ENCODE measurements around the gene GLRA2. TPM values are rescaled to one million over a fixed set of nuclear protein-coding genes. Genes with fewer than 3 reads are reported as not detected.
"Not testable (repeated sequence)": the region's sequence is repeated elsewhere in the genome, so short reads cannot be mapped to it uniquely, and the experiment has no call there.

Gene GLRA2
- total RNA-seq, 2 donors from 2014 or later: not detected

DNA sequence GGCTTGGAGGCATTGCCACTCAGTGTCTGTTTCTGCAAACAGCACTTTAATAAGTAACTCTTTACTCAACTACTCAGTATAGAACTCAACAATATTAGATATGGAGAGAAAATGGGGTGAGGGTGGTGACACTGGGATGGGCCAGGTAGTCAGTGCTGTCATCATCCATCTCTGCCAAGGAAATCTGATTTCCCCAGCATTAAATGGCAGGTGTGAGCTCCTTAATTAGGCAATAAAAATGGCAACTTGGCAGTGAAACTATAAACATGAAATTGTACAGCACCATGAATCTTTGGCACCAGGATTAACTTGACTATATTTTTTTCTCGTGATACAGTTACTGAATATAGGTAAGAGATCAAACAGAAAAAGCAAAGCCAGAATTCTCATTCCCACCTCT is 146.2 kb downstream of the GLRA2 start:
- H3K9me3 ChIP-seq: no peaks in the 10 kb centered on the region
- ATAC-seq (ENCODE audit: insufficient number of reproducible peaks, low FRiP score, low read depth): no peak
- no peak for TF ChIP-seq CTCF (IDR thresholded peaks at IDR 0.05)

GRCh38 chrX:14676431-14676830 is 147.1 kb downstream of the GLRA2 start:
- Histone ChIP-seq H3K36me3 (no peaks in the 10 kb centered on the region), H3K27ac (no peak overlapping the region), H3K4me3 (no peak overlapping the region), H3K4me1 (ENCODE audit: control insufficient read depth in 1 of 2, low read depth in 2 of 2) (no peaks in the 10 kb centered on the region), H3K9me3 (no peaks in the 10 kb centered on the region), H3K27me3 (replicated peaks; ENCODE audit: insufficient read depth) (no peaks in the 10 kb centered on the region)
- no peak for ATAC-seq (ENCODE audit: insufficient number of reproducible peaks, low FRiP score, low read depth)
- DNase-seq (ENCODE audit: low spot score): no peak
- no peak for TF ChIP-seq CTCF (IDR thresholded peaks at IDR 0.05)

More for the DNA sequence above, 146.2 kb downstream of the GLRA2 start:
- H3K27me3 ChIP-seq (replicated peaks; ENCODE audit: insufficient read depth): no peaks in the 10 kb centered on the region
- no peaks in the 10 kb centered on the region for H3K36me3 ChIP-seq
- no peaks in the 10 kb centered on the region for H3K4me1 ChIP-seq (ENCODE audit: control insufficient read depth in 1 of 2, low read depth in 2 of 2)
- DNase-seq (ENCODE audit: low spot score): no peak
- H3K4me3 ChIP-seq: no peak overlapping the region
- H3K27ac ChIP-seq: no peak overlapping the region

GRCh38 chrX:14688331-14688730 is 159.0 kb downstream of the GLRA2 start:
- not testable (repeated sequence) for DNase-seq (ENCODE audit: low spot score)

DNA sequence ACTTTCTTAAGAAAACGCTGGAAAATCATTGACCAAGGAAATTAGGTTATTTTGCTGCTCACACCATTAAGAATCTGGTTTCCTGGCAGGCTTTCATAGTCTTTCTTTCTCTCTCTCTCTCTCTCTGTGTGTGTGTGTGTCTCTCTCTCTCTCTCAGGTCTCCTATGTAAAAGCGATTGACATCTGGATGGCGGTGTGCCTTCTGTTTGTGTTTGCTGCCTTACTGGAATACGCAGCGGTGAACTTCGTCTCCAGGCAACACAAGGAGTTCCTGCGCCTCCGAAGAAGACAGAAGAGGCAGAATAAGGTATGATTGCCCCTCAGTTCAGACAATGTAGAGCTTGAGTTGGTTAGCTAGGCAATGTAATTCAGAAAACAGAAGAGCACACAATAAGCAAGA is 161.2 kb downstream of the GLRA2 start:
- DNase-seq (ENCODE audit: low spot score): no peak
- Histone ChIP-seq H3K36me3 (no peaks in the 10 kb centered on the region), H3K27me3 (replicated peaks; ENCODE audit: insufficient read depth) (no peaks in the 10 kb centered on the region), H3K27ac (no peak overlapping the region), H3K4me1 (ENCODE audit: control insufficient read depth in 1 of 2, low read depth in 2 of 2) (no peaks in the 10 kb centered on the region), H3K4me3 (no peak overlapping the region), H3K9me3 (no peaks in the 10 kb centered on the region)
- no peak for ATAC-seq (ENCODE audit: insufficient number of reproducible peaks, low FRiP score, low read depth)
- no peak for TF ChIP-seq CTCF (IDR thresholded peaks at IDR 0.05)

More at GRCh38 chrX:14688331-14688730, 159.0 kb downstream of the GLRA2 start:
- H3K4me3 ChIP-seq; H3K27me3 ChIP-seq (replicated peaks; ENCODE audit: insufficient read depth); H3K4me1 ChIP-seq (ENCODE audit: control insufficient read depth in 1 of 2, low read depth in 2 of 2); ATAC-seq (ENCODE audit: insufficient number of reproducible peaks, low FRiP score, low read depth); H3K36me3 ChIP-seq; H3K27ac ChIP-seq; H3K9me3 ChIP-seq: not testable (repeated sequence)

DNA sequence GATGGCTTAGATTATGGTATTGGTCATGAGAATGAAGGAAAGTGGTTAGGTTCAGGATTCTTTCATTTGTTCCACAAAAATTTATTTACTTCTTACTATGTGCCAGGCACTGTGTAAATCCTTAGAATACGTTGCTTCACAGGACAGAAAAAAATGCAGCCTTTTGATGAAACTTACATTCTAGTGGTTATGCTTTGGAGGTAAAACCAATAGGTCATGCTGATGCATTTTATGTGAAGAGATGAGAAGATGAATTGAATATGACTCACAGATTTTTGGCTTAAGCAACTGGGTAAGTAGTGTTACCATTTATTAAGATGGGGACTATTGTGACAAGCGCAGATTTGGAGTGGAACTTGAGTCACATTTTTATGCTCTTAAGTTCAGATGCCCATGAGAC is 165.3 kb downstream of the GLRA2 start:
- H3K9me3 ChIP-seq: no peaks in the 10 kb centered on the region
- no peaks in the 10 kb centered on the region for H3K27me3 ChIP-seq (replicated peaks; ENCODE audit: insufficient read depth)
- DNase-seq (ENCODE audit: low spot score): no peak
- H3K4me1 ChIP-seq (ENCODE audit: control insufficient read depth in 1 of 2, low read depth in 2 of 2): no peaks in the 10 kb centered on the region
- no peak for ATAC-seq (ENCODE audit: insufficient number of reproducible peaks, low FRiP score, low read depth)
- no peak for TF ChIP-seq CTCF (IDR thresholded peaks at IDR 0.05)
- no peak overlapping the region for H3K27ac ChIP-seq
- H3K4me3 ChIP-seq: no peak overlapping the region
- H3K36me3 ChIP-seq: no peaks in the 10 kb centered on the region

GRCh38 chrX:14697451-14697850 is 168.1 kb downstream of the GLRA2 start:
- Histone ChIP-seq H3K4me1 (ENCODE audit: control insufficient read depth in 1 of 2, low read depth in 2 of 2) (no peaks in the 10 kb centered on the region), H3K9me3 (no peaks in the 10 kb centered on the region), H3K36me3 (no peaks in the 10 kb centered on the region), H3K4me3 (no peak overlapping the region), H3K27ac (no peak overlapping the region), H3K27me3 (replicated peaks; ENCODE audit: insufficient read depth) (no peaks in the 10 kb centered on the region)
- no peak for ATAC-seq (ENCODE audit: insufficient number of reproducible peaks, low FRiP score, low read depth)
- no peak for TF ChIP-seq CTCF (IDR thresholded peaks at IDR 0.05)
- no peak for DNase-seq (ENCODE audit: low spot score)
